DND-41 (cell line): ENCODE measurements around the gene PLCB4.

Experiments used
- CTCF ChIP-seq: IDR thresholded peaks from 2 replicates; pipeline ENCODE4 v1.5.1; 2012; ENCODE audit warnings: borderline replicate concordance, low read length, moderate library complexity, mild to moderate bottlenecking; ENCODE audit not compliant: poor library complexity, severe bottlenecking; ENCODE audit errors: extremely low read depth
- EZH2 ChIP-seq: IDR thresholded peaks from 3 replicates; pipeline ENCODE4 v1.6.1; 2012; ENCODE audit warnings: borderline replicate concordance, low read depth, mild to moderate bottlenecking, moderate library complexity, low read length, inconsistent platforms; ENCODE audit not compliant: severe bottlenecking

- TF ChIP-seq CTCF (no peak), EZH2 (no peak)
Observed at GRCh38 chr20:9054176-9054575, 14.7 kb upstream of the PLCB4 start.
